HG03432 (cell line): Measurements from ENCODE around the gene BST1.
A peak's percentile ranks its signal among the peaks of the same experiment; 100 is the strongest.

ENCODE experiments used
- ATAC-seq: cut with Tn5 transposase; IDR thresholded peaks from one replicate; pipeline ENCODE4 v1.9.1; 2021; ENCODE audit warnings: mild to moderate bottlenecking, moderate library complexity; ENCODE audit not compliant: unreplicated experiment

BST1 gene, protein sequence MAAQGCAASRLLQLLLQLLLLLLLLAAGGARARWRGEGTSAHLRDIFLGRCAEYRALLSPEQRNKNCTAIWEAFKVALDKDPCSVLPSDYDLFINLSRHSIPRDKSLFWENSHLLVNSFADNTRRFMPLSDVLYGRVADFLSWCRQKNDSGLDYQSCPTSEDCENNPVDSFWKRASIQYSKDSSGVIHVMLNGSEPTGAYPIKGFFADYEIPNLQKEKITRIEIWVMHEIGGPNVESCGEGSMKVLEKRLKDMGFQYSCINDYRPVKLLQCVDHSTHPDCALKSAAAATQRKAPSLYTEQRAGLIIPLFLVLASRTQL

DNA sequence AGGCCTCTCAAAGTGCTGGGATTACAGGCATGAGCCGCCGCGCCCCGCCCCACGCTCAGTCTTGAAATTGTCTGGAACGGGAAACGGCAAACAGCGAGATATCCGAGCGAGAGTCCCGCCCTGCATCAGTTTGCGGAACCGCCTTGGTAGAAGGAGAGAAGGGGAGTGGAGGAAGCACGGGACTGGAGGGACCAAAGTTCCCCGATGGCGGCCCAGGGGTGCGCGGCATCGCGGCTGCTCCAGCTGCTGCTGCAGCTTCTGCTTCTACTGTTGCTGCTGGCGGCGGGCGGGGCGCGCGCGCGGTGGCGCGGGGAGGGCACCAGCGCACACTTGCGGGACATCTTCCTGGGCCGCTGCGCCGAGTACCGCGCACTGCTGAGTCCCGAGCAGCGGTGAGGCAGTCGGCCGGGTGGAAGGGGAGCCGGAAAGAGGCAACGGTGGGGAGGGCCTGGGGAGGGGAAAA lies at the start of gene BST1:
Gene BST1 (plus strand): TSS at position 125 of the 463 bp plus-strand sequence. CDS start 80 bp downstream, at position 205.
- peak; percentile 86 for ATAC-seq

DNA sequence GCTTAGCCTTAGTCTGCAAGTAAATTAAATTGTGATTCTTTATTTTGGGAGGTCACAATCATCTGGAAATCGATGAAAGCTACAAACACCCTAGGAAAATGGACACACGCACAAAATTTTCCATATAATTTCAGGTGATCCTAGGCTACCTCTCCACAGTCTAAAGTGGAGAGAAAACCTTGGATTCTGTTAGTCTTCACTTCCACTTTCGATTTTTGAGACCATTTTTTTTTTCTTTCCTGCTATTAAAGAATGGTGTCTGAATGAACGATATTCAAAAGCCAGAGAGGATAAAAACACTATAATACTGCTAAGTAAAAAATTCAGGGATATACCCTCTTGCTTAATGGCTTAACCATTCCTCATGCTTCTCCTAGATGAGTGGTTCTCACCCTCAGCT lies 49.4 kb upstream of the BST1 start:
- ATAC-seq = no peak

DNA sequence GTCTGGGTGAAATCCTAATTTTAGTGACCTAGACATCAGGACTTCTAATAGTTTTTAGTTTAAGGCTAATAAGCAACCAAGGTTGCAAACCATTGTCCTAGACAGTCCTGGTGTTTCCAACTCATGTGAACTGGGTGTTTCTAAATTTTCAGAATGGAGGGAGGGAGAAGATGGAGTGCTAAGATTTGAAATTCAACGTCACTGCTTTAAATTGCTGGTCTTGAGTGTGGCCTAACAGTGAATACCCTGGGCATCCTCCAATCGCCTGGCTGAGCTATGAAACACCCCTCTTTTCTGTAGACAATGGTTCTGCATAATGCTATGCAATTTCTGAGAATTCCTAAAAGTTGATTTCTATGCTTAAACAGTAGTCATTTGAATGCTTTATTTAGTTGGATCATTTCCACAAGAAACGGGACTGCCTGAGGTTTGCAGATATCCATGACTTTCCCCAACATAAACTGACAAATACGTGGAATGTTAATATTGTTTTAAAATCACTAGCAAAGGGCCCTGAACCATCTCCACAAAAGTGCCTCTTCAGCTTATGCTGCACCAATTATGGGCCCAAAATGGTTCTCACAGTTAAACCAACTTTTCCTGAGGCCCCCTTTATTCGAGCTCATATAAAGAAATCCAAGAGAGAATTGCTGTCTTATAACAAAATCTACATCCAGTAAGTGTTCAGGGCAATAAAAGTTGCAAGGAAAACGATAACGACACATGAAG lies 48.8 kb upstream of the BST1 start:
- ATAC-seq = peak; percentile 29

DNA sequence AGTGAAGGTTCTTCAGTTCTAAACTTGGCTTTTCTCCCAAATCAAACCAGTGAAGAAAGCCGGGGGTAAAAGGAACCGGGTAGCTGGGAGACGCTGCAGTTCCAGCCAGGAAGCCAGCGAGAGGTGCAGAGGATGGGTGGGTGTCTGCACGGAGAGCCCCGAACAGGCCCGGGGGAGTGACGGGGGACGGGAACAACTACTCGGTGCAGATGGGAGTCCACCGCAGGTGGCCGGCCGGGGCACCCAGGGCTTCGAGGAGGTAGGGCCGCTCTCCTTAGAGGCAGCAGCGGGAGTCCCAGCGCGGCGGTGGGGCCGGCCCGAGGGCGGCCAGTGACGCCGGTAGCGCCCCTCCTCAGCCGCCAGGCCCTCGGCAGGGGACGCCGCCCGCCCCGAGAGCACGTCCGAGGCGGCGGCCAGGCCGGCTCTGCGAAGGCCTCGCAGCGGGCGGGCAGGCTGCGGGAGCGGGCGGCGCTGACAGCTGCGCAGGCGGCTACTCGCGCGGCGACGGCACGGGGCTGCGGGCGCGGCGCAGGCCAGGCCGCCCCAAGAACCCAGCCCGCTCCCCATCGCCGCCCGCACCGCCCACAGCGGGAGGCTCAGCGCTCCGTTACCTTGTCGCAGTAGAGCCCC lies 48.2 kb upstream of the BST1 start:
- peak; percentile 55 for ATAC-seq

DNA sequence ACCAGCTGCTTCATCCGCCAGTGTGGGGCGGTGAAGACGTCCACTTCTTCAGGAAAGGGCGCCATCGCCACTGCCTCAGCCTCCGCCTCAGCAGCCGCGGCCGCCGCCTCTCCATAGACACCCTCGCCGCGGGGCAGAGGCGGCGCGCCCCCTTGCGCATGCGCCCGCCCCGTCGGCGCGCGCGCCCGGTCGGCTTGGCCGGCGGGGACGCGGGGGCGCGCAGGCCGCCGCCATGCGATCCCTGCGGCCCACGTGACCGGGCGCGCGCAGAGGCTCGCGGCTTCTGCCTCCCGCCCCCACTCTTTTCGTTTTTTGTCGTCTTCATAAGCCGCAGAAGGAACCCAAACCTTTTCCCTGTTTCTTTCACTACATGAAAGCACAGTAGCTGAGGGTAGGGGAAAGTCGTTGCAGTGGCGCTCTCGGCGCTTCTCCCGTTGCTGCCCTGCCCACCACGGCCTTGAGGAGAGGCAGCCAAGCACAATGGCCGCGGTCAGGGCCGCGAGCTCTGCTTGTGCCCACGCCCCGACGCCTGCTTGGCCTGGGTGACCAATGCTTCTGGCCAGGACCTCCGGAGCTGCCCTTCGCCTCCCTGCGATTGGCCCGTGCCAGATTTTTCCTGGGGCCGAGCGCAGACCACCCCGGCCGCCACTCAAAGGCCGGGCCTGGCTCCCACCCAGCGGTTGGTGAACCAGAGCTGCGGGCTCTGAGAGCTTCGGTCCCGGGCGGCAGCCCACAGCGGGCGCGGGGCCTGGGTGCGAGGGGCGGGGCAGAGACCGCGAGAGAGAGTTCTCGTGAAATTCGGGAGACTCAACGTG lies 47.4 kb upstream of the BST1 start, which contains the start of gene FBXL5:
Gene FBXL5 (minus strand): TSS at position 135 of the 815 bp plus-strand sequence. CDS start 70 bp downstream, at position 65.
- peak; percentile 78 for ATAC-seq

DNA sequence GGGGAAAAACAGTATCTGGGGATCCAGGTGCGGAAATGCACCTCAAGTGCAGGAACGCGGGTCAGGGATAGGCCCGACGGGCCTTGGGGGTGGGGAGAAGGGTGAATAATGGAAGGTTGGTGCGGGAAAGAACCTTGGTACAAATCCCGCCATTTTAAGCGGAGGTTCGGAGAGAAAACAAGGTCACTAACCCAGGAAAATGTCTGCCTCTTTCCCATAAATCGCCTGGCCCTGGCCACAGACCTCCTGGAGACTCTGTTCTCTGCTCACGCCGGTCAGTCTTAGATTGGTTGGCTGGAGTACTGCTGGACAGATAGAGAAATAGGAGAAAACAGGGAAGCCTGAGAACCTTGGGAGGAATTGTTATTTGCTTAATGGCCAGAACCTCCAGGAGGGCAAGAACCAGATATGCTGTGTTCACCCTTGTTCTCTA lies 46.8 kb upstream of the BST1 start:
- ATAC-seq = no peak

DNA sequence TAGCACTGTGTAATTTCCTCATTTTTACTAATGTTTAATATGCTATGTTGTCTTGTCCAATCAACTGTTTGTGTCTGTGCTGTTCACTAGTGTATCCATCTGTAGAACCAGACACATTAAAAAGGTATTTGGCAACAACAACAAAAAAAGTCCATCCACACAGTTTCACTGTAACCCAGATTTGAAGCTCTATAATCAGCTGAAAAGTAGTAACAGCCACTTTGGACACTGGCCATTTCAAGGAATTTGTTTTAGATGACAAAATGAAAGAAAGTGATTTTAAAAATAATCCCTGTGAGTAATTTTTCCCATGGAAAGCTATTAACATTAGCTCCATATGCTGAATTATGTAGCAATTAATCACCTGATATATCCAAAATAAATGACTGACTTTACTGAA lies 45.5 kb upstream of the BST1 start:
- ATAC-seq = no peak

DNA sequence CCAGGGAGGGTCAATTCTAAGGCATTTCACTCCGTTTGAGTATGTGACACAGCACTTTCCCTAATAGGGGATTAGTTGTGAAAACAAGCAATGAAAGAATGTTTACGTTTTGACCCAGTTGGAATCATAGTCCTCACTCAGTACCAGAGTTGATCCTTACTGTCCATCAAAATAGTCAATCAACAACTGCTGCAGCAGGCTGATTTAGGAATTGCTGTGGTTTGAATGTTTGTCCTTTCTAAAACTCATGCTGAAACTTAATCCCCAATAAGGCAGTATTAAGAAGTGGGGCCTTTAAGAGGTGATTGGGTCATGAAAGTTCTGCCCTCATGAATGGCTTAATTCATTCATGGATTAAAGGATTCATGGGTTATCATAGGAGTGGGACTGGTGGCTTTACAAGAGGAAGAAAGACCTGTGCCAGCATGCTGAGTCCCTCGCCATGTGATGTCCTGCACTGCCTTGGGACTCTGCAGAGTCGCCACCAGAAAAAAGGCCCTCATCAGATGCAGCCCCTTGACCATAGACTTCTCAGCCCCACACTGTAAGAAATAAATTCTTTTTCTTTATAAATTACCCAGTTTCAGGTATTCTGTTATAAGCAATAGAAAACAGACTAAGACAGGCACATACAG lies 44.6 kb upstream of the BST1 start:
- ATAC-seq = no peak

DNA sequence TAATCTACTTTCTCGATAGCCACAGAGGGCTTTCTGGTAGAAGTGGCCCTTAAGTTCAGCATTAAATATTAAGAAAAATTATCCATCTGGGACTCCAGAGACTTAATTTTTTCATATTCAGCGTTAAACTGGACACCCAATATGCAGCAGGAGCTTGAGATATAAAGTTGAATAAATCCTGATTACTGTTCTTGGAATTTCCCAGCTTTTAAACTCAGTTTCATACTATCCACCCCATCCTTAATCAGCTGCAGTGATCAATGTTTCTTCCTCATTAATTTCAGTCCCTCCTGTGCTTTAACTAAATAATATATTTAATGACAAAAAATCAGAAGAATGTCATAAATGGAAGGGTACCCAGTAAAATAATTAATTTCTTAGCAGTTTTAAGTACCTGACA lies 44.1 kb upstream of the BST1 start:
- no peak for ATAC-seq

DNA sequence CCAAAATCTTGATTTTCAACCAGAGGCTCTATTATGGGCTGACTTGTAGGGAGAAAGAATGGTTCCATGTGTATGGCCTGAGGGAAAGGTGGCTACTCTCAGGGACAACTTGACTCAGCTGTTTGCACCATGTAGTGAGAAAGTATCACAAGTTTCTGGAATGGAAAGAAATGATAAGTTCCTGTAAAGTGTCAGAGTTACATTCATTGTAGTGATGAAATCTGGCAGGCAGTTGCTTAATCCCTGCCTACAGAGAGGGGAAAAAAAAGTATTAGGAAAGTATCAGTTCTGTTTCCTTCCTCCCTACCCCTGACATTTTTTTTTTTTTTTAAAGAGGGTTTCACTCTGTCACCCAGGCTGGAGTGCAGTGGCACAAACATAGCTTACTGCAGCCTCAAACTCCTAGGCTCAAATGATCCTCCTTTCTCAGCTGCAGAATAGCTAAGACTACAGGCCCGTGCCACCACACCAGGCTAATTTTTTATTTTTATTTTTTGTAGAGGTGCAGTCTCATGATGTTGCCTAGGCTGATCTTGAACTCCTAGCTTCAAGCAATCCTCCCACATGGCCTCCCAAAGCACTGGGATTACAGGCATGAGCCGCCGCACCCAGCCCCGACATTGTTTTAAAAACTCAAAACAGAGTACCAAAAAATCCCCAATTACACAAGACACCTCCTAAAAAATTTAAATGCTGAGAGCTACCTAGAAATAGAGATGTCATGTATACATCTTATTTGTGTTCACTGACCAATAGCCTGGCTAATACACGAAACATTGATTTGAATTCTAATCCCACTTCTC lies 42.9 kb upstream of the BST1 start:
- ATAC-seq = no peak

DNA sequence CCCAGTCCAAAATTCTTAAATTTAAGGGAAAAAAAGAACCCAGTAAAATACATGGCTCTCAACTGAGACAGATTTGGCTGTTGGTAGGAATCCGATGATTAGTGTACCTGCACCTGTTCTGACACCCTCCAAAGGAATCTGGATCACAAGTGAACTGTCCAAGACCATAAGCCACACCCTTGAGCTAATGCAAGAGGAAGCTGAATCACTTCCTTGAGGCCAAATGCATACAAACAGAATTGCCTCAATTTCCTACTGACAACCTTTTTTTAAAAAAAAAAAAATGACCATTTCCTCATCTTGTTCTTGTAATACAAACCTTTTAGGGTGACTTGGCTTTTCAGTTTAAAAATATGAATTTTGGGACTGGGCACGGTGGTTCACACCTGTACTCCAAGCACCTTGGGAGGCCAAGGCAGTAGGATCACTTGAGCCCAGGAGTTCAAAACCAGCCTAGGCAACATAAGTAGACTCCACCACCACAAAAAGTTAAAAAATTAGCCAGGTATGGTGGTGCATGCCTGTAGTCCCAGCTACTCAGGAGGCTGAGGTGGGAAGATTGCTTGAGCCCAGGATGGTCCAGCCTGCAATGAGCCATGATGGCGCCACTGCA lies 37.0 kb upstream of the BST1 start:
- ATAC-seq = no peak

DNA sequence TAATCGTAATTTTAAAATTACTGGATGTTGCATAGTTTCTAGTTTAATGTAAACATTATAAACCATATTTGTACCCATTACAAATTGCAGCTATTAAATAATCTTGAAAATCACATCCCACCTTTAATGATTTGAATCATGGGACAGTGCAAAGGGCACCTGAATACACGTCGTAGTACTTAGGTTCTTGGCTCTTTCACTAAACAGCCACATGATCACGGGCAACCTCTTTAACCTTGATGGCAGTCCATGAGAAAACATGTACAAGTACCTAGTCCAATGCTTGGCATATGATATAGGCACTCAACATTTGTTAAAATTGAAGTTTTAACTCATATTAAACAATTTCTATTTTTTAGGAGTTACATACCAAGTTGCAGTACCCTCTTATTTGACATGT lies 35.9 kb upstream of the BST1 start:
- ATAC-seq = no peak

DNA sequence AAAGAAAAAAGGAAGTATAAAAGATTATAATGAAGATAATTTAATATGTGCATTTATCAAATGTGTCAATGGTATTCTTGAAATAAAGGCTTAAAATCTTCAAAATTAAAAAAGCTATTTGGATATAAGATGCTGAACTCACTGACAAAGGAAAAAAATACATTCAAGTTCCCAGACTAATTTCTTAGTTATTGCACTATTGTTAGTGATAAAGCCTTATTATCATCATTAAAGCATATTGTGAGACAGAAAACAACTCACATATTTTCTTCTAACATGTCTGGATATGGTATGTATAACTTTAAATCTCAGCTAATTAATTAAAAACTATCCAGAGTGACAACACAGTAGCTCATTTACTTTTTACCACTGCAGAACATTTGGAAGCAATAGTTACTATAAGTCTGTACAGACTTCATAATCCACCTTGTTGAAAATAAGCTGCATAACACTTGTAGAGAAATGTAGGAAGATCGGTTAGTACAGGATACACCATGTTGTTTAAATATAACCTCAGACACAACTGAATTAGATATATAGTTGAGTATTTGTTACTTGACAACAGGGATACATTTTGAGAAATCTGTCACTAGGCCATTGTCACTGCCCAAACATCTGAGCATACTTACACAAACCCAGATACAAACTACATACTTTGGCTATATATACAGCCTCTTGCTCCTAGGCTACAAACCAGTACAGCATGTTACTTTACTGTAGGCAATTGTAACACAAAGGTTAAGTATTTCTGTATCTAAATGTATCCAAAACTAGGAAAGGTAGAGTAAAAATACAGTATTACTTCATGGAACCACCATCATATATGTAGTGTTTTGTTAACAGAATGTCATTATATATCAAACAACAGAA lies 34.1 kb upstream of the BST1 start:
- ATAC-seq = no peak

DNA sequence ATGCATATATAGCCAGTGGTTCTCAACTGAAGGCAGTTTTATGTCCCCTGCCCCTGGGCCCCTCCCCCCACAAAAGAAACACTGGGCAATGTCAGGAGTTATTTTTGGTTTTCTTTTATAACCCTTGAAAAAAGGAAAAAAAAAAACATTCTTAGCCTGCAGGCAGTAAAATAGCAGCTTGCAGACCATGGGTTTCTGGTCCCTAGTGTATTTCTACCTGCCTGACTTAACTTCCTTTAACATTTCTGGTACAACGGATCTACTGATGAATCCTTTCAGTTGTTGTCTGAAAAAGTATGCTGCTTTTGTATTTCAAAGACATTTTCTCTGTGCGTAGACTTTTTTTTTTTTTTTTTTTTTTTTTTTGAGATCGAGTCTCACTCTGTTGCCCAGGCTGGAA lies 32.3 kb upstream of the BST1 start:
- ATAC-seq = no peak

DNA sequence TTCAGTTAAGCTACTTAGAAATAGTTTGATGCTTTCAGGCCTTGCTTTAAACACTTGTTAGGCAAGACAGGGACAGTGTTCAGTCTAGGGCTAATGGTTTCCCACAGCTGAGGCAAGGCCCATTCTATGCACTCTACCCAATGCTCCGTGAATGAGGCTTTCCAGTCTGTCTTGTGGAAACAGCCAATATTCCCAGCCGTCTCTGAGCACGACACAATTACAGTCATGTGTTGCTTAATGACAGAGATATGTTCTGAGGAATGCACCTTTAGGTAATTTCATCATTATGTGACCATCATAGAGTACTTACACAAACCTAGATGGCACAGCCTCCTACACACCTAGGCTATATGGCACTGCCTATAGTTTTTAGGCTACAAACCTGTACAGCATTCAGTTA lies 30.8 kb upstream of the BST1 start:
- ATAC-seq = no peak

DNA sequence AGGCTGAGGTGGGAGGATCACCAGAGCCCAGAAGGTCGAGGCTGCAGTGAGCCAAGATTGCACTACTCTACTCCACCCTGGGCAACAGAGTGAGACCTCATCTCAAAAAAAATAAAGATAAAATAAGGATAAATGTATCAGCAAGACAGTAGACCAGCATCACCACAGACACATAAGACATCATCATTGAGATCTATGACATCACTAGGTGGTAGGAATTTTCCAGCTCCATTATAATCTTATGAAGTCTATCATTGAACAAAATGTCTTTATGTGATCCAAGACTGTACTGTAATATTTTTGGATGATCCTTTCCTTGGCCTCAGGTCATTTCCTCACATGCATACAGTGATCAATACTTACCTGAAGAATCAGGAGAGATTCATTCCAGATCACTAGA lies 29.5 kb upstream of the BST1 start:
- no peak for ATAC-seq

DNA sequence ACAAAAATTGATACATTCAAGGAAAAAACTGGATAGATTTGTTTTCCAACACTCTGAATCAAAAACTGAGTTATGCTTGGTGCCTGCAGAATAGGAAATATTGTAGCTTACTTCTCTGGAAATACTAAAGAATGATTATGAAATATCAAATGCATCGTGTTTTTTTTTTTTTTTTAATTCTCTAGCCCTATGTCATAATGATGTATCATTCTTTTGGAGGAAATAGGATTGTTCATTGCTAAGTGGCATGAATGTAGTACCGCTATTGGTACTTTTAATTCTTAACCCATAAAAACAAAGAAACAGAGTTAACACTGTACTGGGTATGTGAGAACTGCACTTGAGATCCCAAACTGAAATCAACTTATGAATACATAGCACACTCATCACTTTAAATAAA lies 28.8 kb upstream of the BST1 start:
- no peak for ATAC-seq

DNA sequence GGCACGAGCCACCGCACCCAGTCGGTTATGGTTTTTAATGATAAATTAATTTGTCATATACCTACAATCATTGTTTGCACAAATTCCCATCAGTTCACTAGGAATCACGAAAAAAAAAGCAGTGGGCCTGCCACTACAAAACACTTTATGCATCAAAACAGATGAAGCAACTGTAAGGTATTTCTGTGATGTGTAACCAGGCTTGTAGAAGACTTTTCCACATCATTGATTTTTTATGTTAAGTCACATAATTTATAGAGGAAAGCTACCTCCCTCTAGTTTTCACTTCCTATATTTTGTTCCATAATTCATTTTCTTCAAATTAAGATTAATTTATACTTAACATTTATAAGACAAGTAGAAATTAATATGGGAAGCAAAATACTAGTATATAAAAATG lies 27.9 kb upstream of the BST1 start:
- no peak for ATAC-seq
